HepG2 (cell line): ENCODE measurements around the gene NAA15. TPM values are rescaled to one million over a fixed set of nuclear protein-coding genes. Genes with fewer than 3 reads are reported as not detected.

ENCODE experiments used
- CENPT ChIP-seq: sonication (generic); formaldehyde crosslinking; IDR thresholded peaks from 2 replicates; pipeline ENCODE4 v1.8.0; 2022; ENCODE audit warnings: low read depth, mild to moderate bottlenecking, moderate library complexity, missing genetic modification reagents
- CHCHD3 ChIP-seq: sonication (generic); formaldehyde crosslinking; IDR thresholded peaks from 2 replicates; pipeline ENCODE4 v1.8.0; 2022; ENCODE audit warnings: mild to moderate bottlenecking, missing genetic modification reagents, moderate library complexity
- HNF4A ChIP-seq: sonication (generic); formaldehyde crosslinking; IDR thresholded peaks from 2 replicates; pipeline ENCODE4 v1.4.0; 2020; ENCODE audit warnings: missing genetic modification reagents
- JUND ChIP-seq: sonication (generic); formaldehyde crosslinking; IDR thresholded peaks from 2 replicates; pipeline ENCODE4 v1.8.0; 2022; ENCODE audit warnings: mild to moderate bottlenecking, missing genetic modification reagents
- KDM5A ChIP-seq: fragments of 200-600 bp; sonication (generic); IDR thresholded peaks from 2 replicates; pipeline ENCODE4 v1.7.0; 2018; ENCODE audit warnings: antibody characterized with exemption, mild to moderate bottlenecking, low read length, borderline replicate concordance
- KLF13 ChIP-seq: sonication (generic); formaldehyde crosslinking; IDR thresholded peaks from 2 replicates; pipeline ENCODE4 v1.4.0; 2020; ENCODE audit warnings: mild to moderate bottlenecking, missing genetic modification reagents
- MIER2 ChIP-seq: IDR thresholded peaks from 2 replicates; pipeline ENCODE4 v1.6.1; 2016; ENCODE audit warnings: missing biosample characterization, missing genetic modification reagents
- PPARG ChIP-seq: conservative IDR thresholded peaks from 2 replicates; pipeline ENCODE4 v1.6.1; 2016; ENCODE audit warnings: missing biosample characterization, missing genetic modification reagents
- SCMH1 ChIP-seq: sonication (generic); formaldehyde crosslinking; IDR thresholded peaks from 2 replicates; pipeline ENCODE4 v1.9.0; 2021; ENCODE audit warnings: missing genetic modification reagents, mild to moderate bottlenecking, borderline replicate concordance
- SP4 ChIP-seq: sonication (generic); formaldehyde crosslinking; IDR thresholded peaks from 2 replicates; pipeline ENCODE4 v1.8.1; 2023; ENCODE audit warnings: mild to moderate bottlenecking, missing genetic modification reagents
- SRY ChIP-seq: sonication (generic); formaldehyde crosslinking; IDR thresholded peaks from 2 replicates; pipeline ENCODE4 v1.8.0; 2022; ENCODE audit warnings: mild to moderate bottlenecking, missing genetic modification reagents
- TEAD3 ChIP-seq: optimal IDR thresholded peaks from 2 replicates; pipeline ENCODE3; 2016; ENCODE audit warnings: borderline replicate concordance
- TGIF2 ChIP-seq: IDR thresholded peaks from 2 replicates; pipeline ENCODE4 v1.6.1; 2016; ENCODE audit warnings: control low read depth, missing compliant biosample characterization
- THYN1 ChIP-seq: sonication (generic); formaldehyde crosslinking; IDR thresholded peaks from 2 replicates; pipeline ENCODE4 v1.8.1; 2023; ENCODE audit warnings: low read depth, mild to moderate bottlenecking, moderate library complexity, missing genetic modification reagents, borderline replicate concordance
- ZNF260 ChIP-seq: sonication (generic); formaldehyde crosslinking; IDR thresholded peaks from 2 replicates; pipeline ENCODE4 v1.4.0; 2020; ENCODE audit warnings: missing genetic modification reagents, low read depth, mild to moderate bottlenecking, borderline replicate concordance
- ZNF337 ChIP-seq: sonication (generic); formaldehyde crosslinking; IDR thresholded peaks from 2 replicates; pipeline ENCODE4 v1.5.1; 2020; ENCODE audit warnings: missing genetic modification reagents, low read depth, mild to moderate bottlenecking, borderline replicate concordance
- ZNF367 ChIP-seq: sonication (generic); formaldehyde crosslinking; IDR thresholded peaks from 2 replicates; pipeline ENCODE4 v1.4.0; 2020; ENCODE audit warnings: missing genetic modification reagents, borderline replicate concordance
- ZNF432 ChIP-seq: sonication (generic); formaldehyde crosslinking; IDR thresholded peaks from 2 replicates; pipeline ENCODE4 v1.5.0; 2020; ENCODE audit warnings: missing genetic modification reagents, mild to moderate bottlenecking, borderline replicate concordance
- polyA plus RNA-seq, 8 experiments: library from polyadenylated mRNA; depleted of rRNA in 3 of 8; stranded (reverse) in 7 of 8; unstranded in 1 of 8; fragments of >200 nt; fragmentation: Illumina TruSeq in 4 of 8; extraction: Trizol in 4 of 8; gene quantifications; 2 replicates each; pipeline versions ENCODE4 v1.2.1 to v1.2.3, GENCODE V29; 2011 to 2016; ENCODE audit warnings: low read depth in 4 of 8, missing spikeins in 1 of 8, mixed read lengths in 1 of 8; ENCODE audit not compliant: insufficient read depth in 1 of 8
- total RNA-seq, 5 experiments: library from RNA; depleted of rRNA; stranded (reverse); fragments of >200 nt; fragmentation: Illumina TruSeq; extraction: Trizol; gene quantifications; 2 replicates each; pipeline ENCODE4 v1.2.3, GENCODE V29; 2016; ENCODE audit warnings: low read depth in 1 of 5
- TF ChIP-seq, protein P1 (sequence below): sonication (generic); formaldehyde crosslinking; IDR thresholded peaks from 2 replicates; pipeline ENCODE4 v1.9.0; 2021; ENCODE audit warnings: mild to moderate bottlenecking, missing genetic modification reagents
- TF ChIP-seq, protein P2 (sequence below): sonication (generic); formaldehyde crosslinking; IDR thresholded peaks from 2 replicates; pipeline ENCODE4 v1.8.1; 2023; ENCODE audit warnings: mild to moderate bottlenecking, missing genetic modification reagents
- TF ChIP-seq, protein P3 (sequence below): IDR thresholded peaks from 2 replicates; pipeline ENCODE4 v1.6.1; 2012; ENCODE audit warnings: low read depth, low read length, improper control_type of control experiment

NAA15 gene
- total and polyA plus RNA-seq, 2 of the 13 experiments (the other 11 are each of a cell fraction or from before 2014, with no cell fraction given), result 6.2 to 50.2 TPM

DNA sequence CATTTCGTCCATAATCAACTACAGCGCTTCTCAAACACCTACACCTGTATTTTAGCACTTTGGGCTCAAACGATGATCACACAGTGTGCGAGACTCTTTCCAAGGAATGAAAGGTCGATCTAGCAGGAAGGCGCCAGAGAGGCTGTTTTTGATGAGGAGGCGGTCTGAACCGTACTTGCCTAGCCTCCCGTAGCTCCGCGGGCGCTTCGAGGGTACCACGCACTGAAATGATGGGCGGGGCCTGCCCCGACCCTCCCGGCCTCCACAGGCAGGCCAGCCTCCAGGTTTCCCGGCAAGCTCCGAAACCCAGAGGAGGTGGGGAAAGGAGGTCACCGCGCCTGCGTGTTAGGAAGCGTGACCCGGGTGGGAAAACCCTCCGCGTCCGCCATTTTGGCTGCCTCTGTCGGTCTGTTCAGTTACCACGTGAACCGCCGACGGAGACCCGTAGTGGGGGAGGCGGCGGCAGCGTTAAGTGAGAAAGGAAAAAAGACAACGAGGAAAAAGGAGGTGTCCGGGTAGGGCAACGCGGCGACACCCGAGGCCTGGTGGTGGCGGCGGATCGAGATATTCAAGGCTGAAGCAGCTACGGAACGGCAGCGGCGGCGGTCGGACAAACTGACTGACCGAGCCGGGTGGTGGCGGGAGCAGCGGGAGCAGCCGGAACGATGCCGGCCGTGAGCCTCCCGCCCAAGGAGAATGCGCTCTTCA lies at the start of gene NAA15 (continued):
- TF ChIP-seq, protein P1, sequence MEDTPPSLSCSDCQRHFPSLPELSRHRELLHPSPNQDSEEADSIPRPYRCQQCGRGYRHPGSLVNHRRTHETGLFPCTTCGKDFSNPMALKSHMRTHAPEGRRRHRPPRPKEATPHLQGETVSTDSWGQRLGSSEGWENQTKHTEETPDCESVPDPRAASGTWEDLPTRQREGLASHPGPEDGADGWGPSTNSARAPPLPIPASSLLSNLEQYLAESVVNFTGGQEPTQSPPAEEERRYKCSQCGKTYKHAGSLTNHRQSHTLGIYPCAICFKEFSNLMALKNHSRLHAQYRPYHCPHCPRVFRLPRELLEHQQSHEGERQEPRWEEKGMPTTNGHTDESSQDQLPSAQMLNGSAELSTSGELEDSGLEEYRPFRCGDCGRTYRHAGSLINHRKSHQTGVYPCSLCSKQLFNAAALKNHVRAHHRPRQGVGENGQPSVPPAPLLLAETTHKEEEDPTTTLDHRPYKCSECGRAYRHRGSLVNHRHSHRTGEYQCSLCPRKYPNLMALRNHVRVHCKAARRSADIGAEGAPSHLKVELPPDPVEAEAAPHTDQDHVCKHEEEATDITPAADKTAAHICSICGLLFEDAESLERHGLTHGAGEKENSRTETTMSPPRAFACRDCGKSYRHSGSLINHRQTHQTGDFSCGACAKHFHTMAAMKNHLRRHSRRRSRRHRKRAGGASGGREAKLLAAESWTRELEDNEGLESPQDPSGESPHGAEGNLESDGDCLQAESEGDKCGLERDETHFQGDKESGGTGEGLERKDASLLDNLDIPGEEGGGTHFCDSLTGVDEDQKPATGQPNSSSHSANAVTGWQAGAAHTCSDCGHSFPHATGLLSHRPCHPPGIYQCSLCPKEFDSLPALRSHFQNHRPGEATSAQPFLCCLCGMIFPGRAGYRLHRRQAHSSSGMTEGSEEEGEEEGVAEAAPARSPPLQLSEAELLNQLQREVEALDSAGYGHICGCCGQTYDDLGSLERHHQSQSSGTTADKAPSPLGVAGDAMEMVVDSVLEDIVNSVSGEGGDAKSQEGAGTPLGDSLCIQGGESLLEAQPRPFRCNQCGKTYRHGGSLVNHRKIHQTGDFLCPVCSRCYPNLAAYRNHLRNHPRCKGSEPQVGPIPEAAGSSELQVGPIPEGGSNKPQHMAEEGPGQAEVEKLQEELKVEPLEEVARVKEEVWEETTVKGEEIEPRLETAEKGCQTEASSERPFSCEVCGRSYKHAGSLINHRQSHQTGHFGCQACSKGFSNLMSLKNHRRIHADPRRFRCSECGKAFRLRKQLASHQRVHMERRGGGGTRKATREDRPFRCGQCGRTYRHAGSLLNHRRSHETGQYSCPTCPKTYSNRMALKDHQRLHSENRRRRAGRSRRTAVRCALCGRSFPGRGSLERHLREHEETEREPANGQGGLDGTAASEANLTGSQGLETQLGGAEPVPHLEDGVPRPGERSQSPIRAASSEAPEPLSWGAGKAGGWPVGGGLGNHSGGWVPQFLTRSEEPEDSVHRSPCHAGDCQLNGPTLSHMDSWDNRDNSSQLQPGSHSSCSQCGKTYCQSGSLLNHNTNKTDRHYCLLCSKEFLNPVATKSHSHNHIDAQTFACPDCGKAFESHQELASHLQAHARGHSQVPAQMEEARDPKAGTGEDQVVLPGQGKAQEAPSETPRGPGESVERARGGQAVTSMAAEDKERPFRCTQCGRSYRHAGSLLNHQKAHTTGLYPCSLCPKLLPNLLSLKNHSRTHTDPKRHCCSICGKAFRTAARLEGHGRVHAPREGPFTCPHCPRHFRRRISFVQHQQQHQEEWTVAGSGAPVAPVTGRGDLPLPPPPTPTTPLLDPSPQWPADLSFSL (CRISPR knock-in tag), result no peak
- TF ChIP-seq TEAD3 (CRISPR knock-in tag), result peak; percentile 26
- peak; percentile 89 for TF ChIP-seq SP4 (CRISPR knock-in tag)
- no peak for TF ChIP-seq SRY
- no peak for TF ChIP-seq ZNF432 (CRISPR knock-in tag)
- no peak; the same call in 1 of the 2 replicates for TF ChIP-seq HNF4A (CRISPR knock-in tag)
- TF ChIP-seq PPARG (CRISPR knock-in tag), result 0 out of 2 replicates have a peak, but pooled peaks have one; percentile 15
- TF ChIP-seq CHCHD3, result no peak
- TF ChIP-seq THYN1 (CRISPR knock-in tag), result no peak
- no peak for TF ChIP-seq CENPT (CRISPR knock-in tag)
- TF ChIP-seq KDM5A, result peak; percentile 33; the same call in 1 of the 2 replicates
- TF ChIP-seq, protein P2, sequence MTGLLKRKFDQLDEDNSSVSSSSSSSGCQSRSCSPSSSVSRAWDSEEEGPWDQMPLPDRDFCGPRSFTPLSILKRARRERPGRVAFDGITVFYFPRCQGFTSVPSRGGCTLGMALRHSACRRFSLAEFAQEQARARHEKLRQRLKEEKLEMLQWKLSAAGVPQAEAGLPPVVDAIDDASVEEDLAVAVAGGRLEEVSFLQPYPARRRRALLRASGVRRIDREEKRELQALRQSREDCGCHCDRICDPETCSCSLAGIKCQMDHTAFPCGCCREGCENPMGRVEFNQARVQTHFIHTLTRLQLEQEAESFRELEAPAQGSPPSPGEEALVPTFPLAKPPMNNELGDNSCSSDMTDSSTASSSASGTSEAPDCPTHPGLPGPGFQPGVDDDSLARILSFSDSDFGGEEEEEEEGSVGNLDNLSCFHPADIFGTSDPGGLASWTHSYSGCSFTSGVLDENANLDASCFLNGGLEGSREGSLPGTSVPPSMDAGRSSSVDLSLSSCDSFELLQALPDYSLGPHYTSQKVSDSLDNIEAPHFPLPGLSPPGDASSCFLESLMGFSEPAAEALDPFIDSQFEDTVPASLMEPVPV, result peak; percentile 11; the same call in 1 of the 2 replicates
- TF ChIP-seq ZNF367 (CRISPR knock-in tag), result no peak
- no peak for TF ChIP-seq KLF13
- no peak for TF ChIP-seq MIER2 (CRISPR knock-in tag)
- TF ChIP-seq SCMH1, result no peak
- peak; percentile 72 for TF ChIP-seq TGIF2 (CRISPR knock-in tag)
- TF ChIP-seq, protein P3, sequence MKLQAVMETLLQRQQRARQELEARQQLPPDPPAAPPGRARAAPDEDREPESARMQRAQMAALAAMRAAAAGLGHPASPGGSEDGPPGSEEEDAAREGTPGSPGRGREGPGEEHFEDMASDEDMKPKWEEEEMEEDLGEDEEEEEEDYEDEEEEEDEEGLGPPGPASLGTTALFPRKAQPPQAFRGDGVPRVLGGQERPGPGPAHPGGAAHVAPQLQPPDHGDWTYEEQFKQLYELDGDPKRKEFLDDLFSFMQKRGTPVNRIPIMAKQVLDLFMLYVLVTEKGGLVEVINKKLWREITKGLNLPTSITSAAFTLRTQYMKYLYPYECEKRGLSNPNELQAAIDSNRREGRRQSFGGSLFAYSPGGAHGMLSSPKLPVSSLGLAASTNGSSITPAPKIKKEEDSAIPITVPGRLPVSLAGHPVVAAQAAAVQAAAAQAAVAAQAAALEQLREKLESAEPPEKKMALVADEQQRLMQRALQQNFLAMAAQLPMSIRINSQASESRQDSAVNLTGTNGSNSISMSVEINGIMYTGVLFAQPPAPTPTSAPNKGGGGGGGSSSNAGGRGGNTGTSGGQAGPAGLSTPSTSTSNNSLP, result peak; percentile 51; the same call in 1 of the 2 replicates
- no peak for TF ChIP-seq JUND (CRISPR knock-in tag)
- no peak for TF ChIP-seq ZNF337 (CRISPR knock-in tag)
- TF ChIP-seq ZNF260 (CRISPR knock-in tag), result no peak
